HG02852 (cell line): ENCODE measurements around the gene CBX8.
"Not testable (repeated sequence)": the region's sequence is repeated elsewhere in the genome, so short reads cannot be mapped to it uniquely, and the experiment has no call there.

Experiments used
- ATAC-seq: cut with Tn5 transposase; IDR thresholded peaks from one replicate; pipeline ENCODE4 v1.9.1; 2021; ENCODE audit warnings: mild to moderate bottlenecking, moderate library complexity; ENCODE audit not compliant: unreplicated experiment

Gene CBX8

GRCh38 chr17:79757140-79757745, 39.6 kb downstream of the CBX8 start:
- ATAC-seq, result no peak

GRCh38 chr17:79755591-79755990, 41.3 kb downstream of the CBX8 start:
- no peak for ATAC-seq

- not testable (repeated sequence) for ATAC-seq
Observed at GRCh38 chr17:79754903-79755302, 42.0 kb downstream of the CBX8 start.

GRCh38 chr17:79754370-79754769, 42.5 kb downstream of the CBX8 start:
- ATAC-seq, result no peak

DNA sequence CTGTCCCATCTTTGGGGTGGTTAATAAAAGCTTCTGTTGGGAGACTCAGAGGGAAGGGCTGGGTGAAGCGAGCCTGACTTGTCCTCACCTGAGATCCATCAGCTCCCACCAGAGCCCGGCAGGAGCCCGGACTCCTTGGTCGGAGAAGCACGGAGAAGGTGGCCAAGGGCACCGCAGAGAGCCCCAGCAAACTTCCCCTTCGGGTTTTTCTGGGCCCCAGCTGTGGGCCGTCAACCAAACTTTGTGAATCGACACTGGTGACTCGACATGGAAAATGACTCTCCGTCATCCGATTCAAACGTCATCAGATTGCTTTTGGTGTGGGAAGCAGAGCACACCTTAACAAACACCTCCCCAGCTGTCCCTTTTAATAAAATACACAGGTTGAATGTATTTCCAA, 44.7 kb downstream of the CBX8 start:
- ATAC-seq, result no peak

DNA sequence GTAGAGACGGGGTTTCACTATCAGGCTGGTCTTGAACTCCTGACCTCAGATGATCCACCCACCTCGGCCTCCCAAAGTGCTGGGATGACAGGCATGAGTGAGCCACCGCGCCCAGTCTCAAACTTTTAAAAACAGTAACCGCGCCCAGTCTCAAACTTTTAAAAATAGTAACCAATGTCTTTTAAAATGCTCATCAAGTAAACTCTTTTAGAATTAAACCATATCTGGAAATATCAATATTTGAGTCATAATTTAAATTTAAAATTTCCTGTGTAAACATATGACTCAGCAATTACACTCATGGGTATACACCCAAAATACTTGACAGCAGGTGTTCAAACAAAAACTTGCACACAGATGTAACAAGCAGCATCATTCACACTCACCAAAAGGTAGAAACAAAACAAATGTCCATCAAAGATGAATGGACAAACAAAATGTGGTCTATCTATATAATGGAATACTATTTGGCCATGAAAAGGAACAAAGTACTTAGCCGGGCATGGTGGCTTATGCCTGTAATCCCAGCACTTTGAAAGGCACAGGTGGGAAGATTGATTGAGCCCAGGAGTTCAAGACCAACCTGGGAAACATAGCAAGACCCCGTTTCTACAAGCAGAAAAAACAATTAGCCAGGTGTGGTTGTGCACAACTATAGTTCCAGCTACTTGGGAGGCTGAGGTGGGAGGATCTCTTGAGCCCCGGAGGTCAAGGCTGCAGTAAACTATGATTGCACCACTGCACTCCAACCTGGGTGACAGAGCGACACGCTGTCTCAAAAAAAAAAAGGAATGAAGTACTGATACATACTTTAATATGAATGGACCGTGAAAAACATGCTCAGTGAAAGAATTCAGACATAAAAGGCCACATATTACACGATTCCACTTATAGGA, 46.0 kb downstream of the CBX8 start:
- ATAC-seq, result no peak

DNA sequence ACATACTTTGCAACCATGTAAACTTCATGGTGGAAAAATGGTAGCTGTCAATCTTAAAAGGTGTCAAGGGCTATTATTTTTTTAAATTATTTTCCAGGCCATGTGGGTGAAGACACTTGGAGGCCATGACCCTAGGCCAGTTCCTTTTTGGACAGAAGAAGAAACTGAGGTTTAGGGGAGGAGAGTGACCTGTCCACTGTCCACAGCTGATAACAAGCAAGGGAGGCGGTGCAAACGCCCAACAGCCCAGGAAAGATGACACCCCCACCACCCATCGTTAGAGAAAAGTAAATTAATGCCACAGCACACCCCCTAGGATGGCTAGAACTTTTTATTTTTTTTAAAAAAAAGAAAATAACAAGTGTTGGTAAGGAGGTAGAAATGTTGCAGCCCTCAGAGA, 46.9 kb downstream of the CBX8 start:
- no peak for ATAC-seq

DNA sequence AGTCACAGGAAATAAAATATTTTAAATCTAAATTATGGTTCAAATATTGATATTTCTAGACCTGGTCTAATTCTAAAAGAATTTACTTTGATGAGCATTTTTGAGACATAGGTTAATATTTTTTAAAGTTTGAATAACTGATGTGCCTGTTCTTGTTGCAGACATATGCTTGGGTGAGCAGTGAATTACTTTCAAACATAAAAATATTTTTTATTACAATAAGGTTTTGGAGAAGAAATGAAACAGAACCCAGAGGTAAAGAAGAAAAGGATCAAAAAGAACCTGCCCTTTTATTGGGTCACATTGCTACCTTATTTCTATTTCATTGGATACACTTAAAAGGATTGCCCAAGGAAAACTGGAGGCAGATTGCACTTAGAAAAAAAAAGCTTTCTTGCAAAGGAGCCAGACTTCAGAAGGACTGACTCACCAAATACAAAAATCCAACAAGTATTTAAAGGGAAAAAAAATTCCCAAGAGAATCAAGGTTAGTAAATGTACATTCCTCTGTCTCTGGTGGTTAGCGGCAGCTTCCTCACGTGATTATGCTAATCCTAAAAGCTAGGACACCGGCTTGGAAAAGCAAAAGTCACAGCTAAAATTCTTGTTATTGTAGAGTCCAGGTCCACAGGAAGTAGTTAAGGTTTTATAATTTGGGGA, 47.6 kb downstream of the CBX8 start:
- no peak for ATAC-seq

DNA sequence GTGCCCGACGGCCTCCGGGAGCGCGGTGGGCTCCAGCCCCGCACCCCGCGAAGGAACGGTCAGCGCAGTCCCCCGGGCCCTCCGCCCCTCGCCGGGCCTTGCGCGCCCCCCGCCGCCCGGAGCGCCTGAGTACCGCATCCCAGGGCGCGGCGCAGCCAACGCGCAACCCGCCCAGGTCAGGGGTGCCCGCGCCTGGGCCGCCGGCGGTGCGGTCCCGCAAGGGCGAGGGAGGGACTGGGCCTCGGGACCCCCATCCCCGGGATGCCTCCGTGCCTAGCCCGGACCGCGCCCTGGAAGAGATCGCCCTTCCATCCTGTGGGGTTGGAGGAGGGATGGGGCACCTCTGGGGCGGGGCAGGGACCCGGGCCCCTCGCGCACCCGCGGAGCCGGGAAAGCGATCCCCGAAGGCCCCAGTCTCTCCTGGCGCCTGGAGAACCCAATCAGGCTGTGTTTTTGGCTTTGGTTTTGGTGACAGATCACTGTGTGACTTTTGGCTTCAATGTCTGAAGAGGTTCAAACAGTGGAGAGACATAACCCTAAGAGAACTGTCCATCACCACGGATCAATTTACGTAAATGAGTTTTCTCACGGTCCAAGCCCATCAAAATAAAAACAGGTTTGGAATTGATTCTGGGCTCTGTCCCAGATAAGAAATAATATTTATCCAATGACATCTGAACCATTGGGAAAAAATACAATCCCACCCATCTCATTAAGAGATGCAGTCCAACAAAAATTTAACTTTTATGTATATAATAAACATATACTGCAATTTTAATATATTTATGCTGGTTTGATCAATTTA, 48.4 kb downstream of the CBX8 start:
- no peak for ATAC-seq

- ATAC-seq, result no peak
Observed at GRCh38 chr17:79747508-79748294, 49.2 kb downstream of the CBX8 start.

GRCh38 chr17:79746889-79747507, 49.9 kb downstream of the CBX8 start:
- ATAC-seq, result no peak

DNA sequence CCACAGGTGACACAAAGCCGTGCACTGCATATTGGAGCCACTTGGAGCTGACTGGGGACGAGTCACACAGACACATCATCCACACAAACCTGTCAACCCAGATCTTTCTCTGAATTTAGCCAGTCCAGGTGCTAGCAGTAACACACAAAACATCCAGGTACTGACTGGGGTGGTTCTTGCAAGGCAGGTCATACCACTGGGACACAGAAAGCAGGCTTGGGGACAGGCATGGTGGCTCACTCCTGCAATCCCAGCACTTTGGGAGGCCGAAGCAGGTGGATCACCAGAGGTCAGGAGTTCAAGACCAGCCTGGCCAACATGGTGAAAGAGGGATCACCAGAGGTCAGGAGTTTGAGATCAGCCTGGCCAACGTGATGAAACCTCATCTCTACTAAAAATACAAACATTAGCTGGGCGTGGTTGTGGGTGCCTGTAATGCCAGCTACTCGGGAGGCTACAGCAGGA, 51.2 kb downstream of the CBX8 start:
- ATAC-seq, result no peak

DNA sequence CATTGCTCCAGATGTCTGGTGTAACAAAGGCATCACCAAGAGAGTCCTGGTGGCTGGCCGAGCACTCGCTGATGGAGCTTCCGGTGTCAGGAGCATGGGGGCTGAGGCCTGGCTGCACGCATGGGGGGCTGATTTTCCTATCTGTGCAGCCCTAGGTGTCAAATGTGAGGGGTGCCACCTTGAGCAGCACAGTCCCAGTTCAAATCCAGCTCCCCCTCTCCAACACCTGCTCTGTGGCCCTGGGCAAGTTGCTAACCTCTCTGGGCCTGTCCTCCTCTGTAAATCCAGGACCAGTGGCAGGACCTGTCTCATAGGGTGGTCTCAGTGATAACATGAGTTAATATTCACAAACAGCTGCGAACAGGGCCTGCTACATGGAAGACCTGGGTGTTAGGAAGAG, 53.3 kb downstream of the CBX8 start:
- no peak for ATAC-seq

- ATAC-seq, result no peak
Observed at GRCh38 chr17:79742951-79743476, 53.9 kb downstream of the CBX8 start.

- ATAC-seq, result no peak
Observed at GRCh38 chr17:79742589-79742918, 54.3 kb downstream of the CBX8 start.
